Immature natural killer cell (primary cell): ENCODE measurements around the gene EIF2AK2. TPM values are rescaled to one million over a fixed set of nuclear protein-coding genes. Genes with fewer than 3 reads are reported as not detected.

Experiments
- DNase-seq, 3 donors: peaks; one replicate each; pipeline ENCODE4 v3.0.0; 2022; ENCODE audit warnings: mixed read lengths in 1 of 3
- H3K27ac Mint-ChIP-seq, 6 donors: one replicate each; pipeline ENCODE4 v1.8.0; 2020; ENCODE audit warnings: mixed read lengths in 6 of 6, mild to moderate bottlenecking in 5 of 6, inconsistent platforms in 4 of 6, moderate library complexity in 3 of 6
- H3K27me3 Mint-ChIP-seq, 3 donors: one replicate each; pipeline ENCODE4 v1.8.0; 2020 to 2021; ENCODE audit warnings: low read depth in 3 of 3, mild to moderate bottlenecking in 3 of 3, mixed read lengths in 3 of 3, moderate library complexity in 3 of 3, inconsistent platforms in 1 of 3
- H3K36me3 Mint-ChIP-seq, 3 donors: one replicate each; pipeline ENCODE4 v1.8.0; 2020; ENCODE audit warnings: mixed read lengths in 3 of 3, inconsistent platforms in 2 of 3, mild to moderate bottlenecking in 2 of 3
- H3K4me1 Mint-ChIP-seq, 2 donors: one replicate each; pipeline ENCODE4 v1.8.0; 2020; ENCODE audit warnings: inconsistent platforms in 2 of 2, mild to moderate bottlenecking in 2 of 2, mixed read lengths in 2 of 2, moderate library complexity in 1 of 2
- H3K4me3 Mint-ChIP-seq, 5 donors: one replicate each; pipeline ENCODE4 v1.8.0; 2020; ENCODE audit warnings: mild to moderate bottlenecking in 5 of 5, mixed read lengths in 5 of 5, inconsistent platforms in 3 of 5, moderate library complexity in 3 of 5
- H3K9me3 Mint-ChIP-seq, 6 donors: one replicate each; pipeline ENCODE4 v1.8.0; 2020; ENCODE audit warnings: mild to moderate bottlenecking in 6 of 6, mixed read lengths in 6 of 6, inconsistent platforms in 4 of 6, moderate library complexity in 3 of 6
- polyA plus RNA-seq, 3 donors: library from polyadenylated mRNA; unstranded; fragments of 300-500 nt; fragmentation: Illumina TruSeq; gene quantifications; one replicate each; pipeline ENCODE4 v1.2.3, GENCODE V29; 2021

The EIF2AK2 gene
- polyA plus RNA-seq, 3 donors from 2014 or later, result 16.4 to 48.1 (median 22.2) TPM

DNA sequence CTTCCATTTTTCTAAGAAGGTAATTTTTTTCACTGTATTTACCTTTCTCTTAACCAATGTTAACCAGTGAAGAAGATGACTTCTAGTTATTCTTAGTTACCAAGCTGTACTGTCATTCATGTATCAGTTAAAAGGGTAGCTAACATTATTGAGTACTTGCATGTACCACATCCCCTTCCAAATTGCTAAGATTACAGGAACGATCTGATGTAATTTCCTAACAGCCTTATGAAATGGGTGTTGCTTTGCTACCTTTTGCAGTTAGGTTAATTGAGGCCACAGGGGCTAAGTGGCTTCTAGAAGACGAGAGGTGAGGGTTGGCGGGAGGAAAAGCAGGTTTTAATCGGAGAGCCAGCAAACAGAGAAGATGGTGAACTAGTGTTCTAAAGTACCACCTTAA is 33.5 kb upstream of the EIF2AK2 start:
- no peak overlapping the region for H3K27ac Mint-ChIP-seq
- no peaks in the 10 kb centered on the region for H3K36me3 Mint-ChIP-seq
- H3K4me3 Mint-ChIP-seq, result no peak overlapping the region
- no peaks in the 10 kb centered on the region for H3K9me3 Mint-ChIP-seq
- peaks cover 3 to 6% (median 4%) of the 10 kb centered on the region in 3 donors for H3K27me3 Mint-ChIP-seq
- no peaks in the 10 kb centered on the region for H3K4me1 Mint-ChIP-seq
- DNase-seq, result no peak

DNA sequence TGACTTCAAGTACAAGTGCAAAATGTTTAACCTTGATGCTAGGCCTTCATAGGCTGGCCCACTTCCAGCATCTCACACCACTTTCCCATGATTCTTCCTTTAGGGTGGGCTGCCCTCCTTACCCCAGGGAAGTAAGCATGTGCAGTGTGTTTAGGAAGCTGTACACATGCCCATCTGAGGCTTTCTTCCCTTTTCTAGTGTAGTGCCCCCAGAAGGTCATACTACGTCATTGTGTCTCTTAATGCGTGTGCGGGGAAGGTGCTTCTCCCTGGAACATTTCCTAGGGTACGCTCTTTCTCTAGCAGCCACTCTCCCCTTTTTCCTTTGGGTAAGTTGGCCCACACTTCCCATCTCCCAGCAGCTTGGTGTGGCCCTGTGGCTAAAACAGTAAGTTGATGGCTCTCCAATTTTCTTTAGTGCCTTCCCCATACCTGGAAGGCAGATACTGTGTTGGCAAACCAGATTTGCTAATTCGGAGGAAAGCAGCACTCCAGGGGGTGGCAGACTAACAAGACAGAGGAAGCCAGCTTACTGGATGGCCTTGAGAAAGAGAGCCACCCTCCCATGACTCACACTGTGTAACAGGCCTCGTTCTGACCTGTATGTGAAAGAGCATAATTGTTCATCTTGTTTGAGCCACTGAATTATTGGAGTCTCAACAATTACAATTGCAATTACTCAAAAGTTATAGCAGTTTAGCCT is 32.8 kb upstream of the EIF2AK2 start:
- Mint-ChIP-seq H3K27ac (no peak overlapping the region), H3K27me3 (peaks cover 3 to 6% (median 6%) of the 10 kb centered on the region in 3 donors), H3K9me3 (no peaks in the 10 kb centered on the region), H3K36me3 (no peaks in the 10 kb centered on the region), H3K4me3 (no peak overlapping the region), H3K4me1 (no peaks in the 10 kb centered on the region)
- DNase-seq, result no peak

DNA sequence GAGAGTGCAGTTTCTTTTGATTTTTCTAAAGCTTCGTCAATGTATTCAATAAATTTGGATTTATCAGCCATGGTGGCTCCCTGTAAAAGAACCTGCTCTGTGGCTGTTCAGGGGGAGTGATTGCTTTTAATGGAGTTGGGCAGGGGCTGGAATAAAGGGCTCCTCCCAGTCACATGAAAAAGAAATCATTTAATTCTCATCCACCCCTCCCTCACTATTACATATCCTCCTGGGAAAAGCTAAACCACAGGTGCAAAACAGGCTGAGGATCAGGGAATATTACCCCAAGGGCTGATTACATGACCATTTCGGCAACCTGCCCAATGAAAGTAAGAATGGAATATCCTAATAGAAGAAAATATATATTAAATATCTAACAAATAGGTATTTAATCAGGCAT is 31.8 kb upstream of the EIF2AK2 start, which contains the start of gene SULT6B1:
SULT6B1 (minus strand) TSS at position 101 of the 400 bp plus-strand sequence; CDS start at position 71, 30 bp downstream.
- Mint-ChIP-seq H3K36me3 (no peaks in the 10 kb centered on the region), H3K9me3 (no peaks in the 10 kb centered on the region), H3K4me3 (no peak within 1 kb of the TSS), H3K4me1 (no peaks in the 10 kb centered on the region), H3K27me3 (peaks cover 3 to 6% (median 6%) of the 10 kb centered on the region in 3 donors), H3K27ac (peak within 1 kb of the TSS in 1 of 6 donors; percentile 45)
- no peak for DNase-seq

DNA sequence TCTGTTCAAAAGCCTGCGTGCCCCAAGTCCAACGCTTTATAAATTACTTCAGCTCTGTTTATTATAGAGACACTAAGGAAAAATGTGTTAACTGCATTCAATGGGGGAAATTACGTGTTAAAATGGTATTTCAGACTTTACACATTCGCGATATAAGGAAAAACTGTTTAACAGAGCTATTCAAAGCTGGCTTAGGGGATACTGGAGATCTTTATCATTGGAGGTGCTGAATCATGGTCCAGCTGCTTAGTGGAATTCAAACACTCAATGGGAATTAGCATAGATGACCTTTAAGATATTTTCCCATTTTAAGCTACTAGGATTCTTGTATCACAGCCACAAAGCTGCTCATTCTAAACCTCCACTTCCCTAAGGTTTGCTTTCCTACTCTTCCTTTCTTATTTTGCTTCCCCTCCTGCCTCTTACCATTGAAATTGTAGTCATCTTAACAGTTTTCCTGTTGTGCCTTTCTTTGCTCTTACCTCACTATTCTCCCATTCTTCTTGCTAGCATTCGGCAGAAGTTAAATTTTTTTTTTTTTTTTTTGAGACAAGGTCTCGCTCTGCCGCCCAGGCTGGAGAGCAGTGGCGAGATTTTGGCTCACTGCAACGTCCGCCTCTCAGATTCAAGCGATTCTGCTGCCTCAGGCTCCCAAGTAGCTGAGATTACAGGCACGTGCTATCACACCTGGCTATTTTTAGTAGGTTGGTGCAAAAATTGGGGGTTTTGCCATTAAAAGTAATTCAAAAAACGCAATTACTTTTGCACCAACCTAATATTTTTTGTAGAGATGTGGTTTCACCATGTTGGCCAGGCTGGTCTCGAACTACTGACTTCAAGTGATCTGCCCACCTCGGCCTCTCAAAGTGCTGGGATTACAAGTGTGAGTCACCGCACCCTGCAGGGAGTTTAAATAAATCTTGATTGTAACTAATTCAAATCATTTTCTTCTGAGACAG is 25.2 kb upstream of the EIF2AK2 start:
- Mint-ChIP-seq H3K4me1 (no peaks in the 10 kb centered on the region), H3K4me3 (no peak overlapping the region), H3K27ac (no peak overlapping the region), H3K27me3 (peaks cover 2 to 7% (median 6%) of the 10 kb centered on the region in 3 donors), H3K9me3 (no peaks in the 10 kb centered on the region), H3K36me3 (no peaks in the 10 kb centered on the region)
- no peak for DNase-seq

DNA sequence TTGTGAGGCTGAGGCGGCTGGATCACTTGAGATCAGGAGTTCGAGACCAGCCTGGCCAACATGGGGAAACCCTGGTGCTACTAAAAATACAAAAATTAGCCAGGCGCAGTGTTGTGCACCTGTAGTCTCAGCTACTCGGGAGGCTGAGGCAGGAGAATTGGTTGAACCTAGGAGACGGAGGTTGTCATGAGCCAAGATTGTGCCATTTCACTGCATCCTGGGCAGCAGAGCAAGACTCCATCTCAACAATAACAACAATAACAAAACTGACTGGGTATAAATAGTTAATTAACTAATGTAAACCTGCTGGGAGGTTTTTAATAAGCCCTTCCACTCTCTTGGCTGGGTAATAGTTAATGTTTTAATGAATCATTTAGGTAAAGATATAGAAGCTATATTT is 23.9 kb upstream of the EIF2AK2 start:
- Mint-ChIP-seq H3K27ac (no peak overlapping the region), H3K36me3 (no peaks in the 10 kb centered on the region), H3K9me3 (no peaks in the 10 kb centered on the region), H3K27me3 (peaks cover 0 to 5% (median 2%) of the 10 kb centered on the region in 3 donors), H3K4me3 (no peak overlapping the region), H3K4me1 (no peaks in the 10 kb centered on the region)
- DNase-seq, result no peak

DNA sequence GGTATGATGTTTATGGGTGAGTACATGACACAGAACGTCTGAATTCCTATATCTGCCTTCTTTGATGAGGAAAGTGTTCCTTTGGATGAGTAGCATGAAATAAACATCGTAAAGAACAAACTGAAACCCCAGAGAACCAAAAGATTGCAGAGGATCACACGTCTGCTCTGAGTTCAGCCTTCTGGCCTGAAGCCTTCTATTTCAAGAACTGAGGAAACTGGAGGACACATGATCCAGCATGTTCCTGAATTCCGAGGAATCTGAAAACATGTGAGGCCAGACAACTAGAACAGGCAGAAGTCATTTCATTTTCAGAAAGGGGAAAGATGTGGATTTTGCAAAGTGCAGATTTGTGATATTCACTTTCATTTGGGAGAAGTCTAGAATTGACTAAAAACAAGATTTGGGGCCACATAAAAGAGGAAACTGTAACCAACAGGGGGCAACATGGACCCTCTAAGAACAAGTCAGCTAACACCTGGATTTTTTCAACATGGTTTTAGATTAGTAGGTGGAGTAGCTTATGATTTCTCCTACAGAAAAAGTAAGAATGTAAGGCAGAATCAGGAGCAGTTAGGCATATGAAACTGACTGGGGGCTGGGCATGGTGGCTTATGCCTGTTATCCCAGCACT is 23.3 kb upstream of the EIF2AK2 start:
- Mint-ChIP-seq H3K9me3 (no peaks in the 10 kb centered on the region), H3K4me1 (no peaks in the 10 kb centered on the region), H3K36me3 (no peaks in the 10 kb centered on the region), H3K27me3 (peaks cover 0 to 5% (median 2%) of the 10 kb centered on the region in 3 donors), H3K4me3 (no peak overlapping the region), H3K27ac (no peak overlapping the region)
- no peak for DNase-seq

DNA sequence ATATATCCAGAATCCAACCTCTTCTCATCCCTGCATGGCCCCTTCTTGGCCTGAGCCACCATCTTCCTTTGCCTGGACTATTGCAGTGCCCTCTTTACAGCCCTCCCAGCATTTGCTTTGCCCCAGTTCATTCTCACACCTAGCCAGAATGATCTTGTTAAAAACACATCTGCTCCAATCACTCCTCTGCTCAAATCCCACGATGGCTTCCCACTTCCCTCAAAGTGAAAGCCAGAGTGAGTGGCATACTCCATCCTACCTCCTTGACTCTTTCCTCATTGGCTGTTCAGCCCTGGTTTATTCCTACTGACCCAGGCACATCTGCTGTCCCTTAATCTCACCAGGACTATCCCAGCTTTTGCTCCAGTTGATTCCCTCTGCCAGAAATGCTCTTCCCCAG is 17.0 kb upstream of the EIF2AK2 start:
- Mint-ChIP-seq H3K4me3 (no peak overlapping the region), H3K36me3 (no peaks in the 10 kb centered on the region), H3K27ac (no peak overlapping the region), H3K9me3 (no peaks in the 10 kb centered on the region), H3K27me3 (peaks cover 0 to 3% (median under 1%) of the 10 kb centered on the region in 3 donors), H3K4me1 (no peaks in the 10 kb centered on the region)
- DNase-seq, result no peak

DNA sequence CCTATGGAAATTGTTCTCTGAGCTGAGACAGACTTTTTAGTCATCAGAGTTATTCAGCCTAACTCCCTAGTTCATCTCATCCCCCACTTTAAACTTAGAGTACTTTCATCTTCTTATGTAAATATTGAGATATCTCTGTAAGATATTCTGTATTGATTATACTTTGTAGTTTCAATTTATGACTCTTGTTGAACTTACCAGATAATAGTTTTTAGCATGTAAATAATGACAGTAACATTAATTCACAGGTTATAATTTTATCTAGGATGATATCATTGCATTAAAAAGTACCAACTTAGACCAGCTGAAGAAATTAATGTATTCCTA is 14.8 kb upstream of the EIF2AK2 start:
- Mint-ChIP-seq H3K9me3 (peaks cover 0 to 1% (median 0%) of the 10 kb centered on the region in 6 donors), H3K4me3 (no peak overlapping the region), H3K36me3 (no peaks in the 10 kb centered on the region), H3K27me3 (peaks cover 0 to 3% (median 0%) of the 10 kb centered on the region in 3 donors), H3K4me1 (no peaks in the 10 kb centered on the region), H3K27ac (no peak overlapping the region)
- DNase-seq, result no peak

DNA sequence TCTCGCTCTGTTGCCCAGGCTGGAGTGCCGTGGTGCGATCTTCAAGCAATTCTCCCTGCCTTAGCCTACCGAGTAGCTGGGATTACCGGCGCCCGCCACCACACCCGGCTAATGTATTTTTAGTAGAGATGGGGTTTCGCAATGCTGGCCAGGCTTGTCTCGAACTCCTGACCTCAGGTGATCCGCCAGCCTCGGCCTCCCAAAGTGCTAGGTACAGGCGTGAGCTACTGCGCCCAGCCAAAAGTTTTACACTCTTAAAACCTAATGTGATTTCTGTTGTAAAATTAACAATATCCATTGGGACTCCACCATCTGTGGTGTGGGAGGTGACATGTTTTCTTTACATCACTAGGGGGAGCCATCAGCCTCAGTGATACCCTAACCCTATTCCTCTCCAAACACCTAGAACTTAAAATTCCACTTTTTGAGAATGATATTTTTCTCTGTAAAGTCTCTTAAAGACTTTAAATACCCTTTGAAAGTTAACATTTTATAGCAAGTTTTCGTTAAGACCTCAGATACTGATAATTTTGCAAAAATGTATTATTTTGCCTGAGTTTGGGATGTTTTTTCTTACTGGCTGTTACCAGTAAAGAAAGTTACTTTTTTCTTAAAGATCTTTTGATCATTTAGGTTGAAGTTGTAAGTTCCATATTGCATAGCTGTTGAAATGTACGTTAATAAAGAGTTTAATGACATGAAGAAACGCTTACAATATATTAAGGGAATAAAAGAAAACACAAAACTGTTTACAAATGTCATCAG is 11.6 kb upstream of the EIF2AK2 start:
- no peak overlapping the region for H3K4me3 Mint-ChIP-seq
- H3K36me3 Mint-ChIP-seq, result peaks cover 0 to 6% (median 5%) of the 10 kb centered on the region in 3 donors
- H3K4me1 Mint-ChIP-seq, result no peaks in the 10 kb centered on the region
- DNase-seq, result peak; percentile 24 to 35 (median 27)
- no peak overlapping the region for H3K27ac Mint-ChIP-seq
- H3K27me3 Mint-ChIP-seq, result peaks cover 1 to 4% (median 3%) of the 10 kb centered on the region in 3 donors
- peaks cover 4 to 21% (median 13%) of the 10 kb centered on the region in 6 donors for H3K9me3 Mint-ChIP-seq

DNA sequence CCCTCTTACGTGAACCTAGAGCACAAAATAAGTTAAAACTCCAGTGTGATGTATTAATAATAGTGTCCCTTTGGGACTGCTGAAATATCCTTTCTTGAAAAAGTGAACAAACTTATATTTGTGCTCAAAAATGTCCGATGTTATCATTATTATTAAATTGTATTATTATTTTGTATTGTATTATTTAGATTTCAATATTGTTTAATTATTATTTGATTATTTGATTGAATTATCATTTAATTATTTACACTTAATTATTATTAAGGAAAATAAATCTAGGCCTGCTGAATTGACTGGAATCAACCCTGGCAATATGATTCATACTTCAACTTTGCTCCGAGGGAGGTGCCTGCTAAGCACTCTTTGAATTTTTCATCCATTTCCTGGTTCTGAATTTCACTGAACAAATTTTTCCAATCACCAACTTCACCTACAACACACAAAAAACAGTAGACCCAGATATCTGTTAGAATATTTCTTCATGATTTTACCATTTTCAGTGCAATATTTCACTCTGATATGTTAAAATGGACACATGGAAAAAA is 10.9 kb upstream of the EIF2AK2 start:
- Mint-ChIP-seq H3K9me3 (peaks cover 4 to 21% (median 13%) of the 10 kb centered on the region in 6 donors), H3K4me1 (no peaks in the 10 kb centered on the region), H3K4me3 (no peak overlapping the region), H3K27ac (peak overlapping the region in 1 of 6 donors; percentile 13), H3K36me3 (peaks cover 0 to 6% (median 5%) of the 10 kb centered on the region in 3 donors), H3K27me3 (peaks cover 1 to 4% (median 3%) of the 10 kb centered on the region in 3 donors)
- no peak for DNase-seq

DNA sequence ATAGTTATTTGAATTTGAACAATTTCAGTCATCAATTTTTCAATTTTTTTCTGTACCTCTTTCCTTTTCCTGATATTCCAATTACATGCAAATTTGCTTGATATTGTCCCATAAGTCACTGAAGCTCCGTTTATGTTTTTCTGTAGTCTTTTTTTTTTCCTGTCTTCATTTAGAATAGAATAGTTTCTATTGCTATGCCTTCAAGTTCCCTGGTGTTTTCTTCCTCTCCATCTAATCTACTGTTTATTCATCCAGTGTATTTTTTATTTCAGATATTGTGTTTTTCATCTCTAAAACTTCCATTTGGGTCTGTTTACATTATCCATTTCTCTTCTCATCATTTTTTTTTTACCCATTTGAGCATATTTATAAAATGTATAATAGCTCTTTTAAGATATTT is 8.0 kb upstream of the EIF2AK2 start:
- no peak overlapping the region for H3K27ac Mint-ChIP-seq
- H3K4me1 Mint-ChIP-seq, result no peaks in the 10 kb centered on the region
- H3K4me3 Mint-ChIP-seq, result no peak overlapping the region
- peaks cover 0 to 6% (median 5%) of the 10 kb centered on the region in 3 donors for H3K36me3 Mint-ChIP-seq
- H3K9me3 Mint-ChIP-seq, result peaks cover 4 to 21% (median 13%) of the 10 kb centered on the region in 6 donors
- no peak for DNase-seq
- peaks cover 1 to 4% (median 3%) of the 10 kb centered on the region in 3 donors for H3K27me3 Mint-ChIP-seq

DNA sequence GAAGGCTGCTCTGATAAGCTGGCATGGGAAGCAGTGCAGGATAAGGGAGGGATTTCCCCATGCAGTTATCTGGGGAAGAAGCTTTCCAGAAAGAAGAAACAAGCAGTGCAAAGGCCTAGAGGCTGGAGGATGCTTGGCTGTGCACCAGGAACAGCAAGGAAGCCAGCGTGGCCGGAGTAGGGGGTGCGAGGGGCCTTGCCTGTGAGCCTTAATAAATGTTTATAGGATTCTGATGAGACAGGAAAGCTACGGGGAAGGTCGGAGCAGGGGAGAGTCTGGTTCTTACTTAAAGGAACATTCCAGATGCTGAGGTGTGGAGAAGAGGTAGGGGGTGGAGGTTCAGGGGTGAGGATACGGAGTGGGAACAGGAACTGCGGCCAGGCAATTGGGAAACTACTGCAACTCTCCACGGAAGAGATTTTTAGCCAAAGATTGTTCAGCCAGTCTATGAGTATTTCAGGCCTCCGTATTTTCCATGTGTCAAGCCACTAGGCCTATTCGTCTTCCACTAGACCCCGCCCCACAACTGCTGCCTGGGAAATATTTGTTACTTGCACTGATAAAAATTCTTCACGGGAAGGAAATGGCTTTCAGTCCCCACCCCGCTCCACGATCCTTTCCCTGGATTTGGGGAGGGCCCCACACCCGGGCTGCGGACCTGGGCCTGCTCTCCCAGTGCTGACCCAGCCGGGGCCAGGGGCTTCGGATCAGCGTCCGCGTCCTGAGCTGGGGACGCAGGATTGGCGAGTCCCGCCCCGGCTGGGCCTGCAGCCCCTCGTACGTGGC is 516 bp downstream of the EIF2AK2 start:
- no peak for DNase-seq
- Mint-ChIP-seq H3K27ac (peak overlapping the region; percentile 80 to 93 (median 90)), H3K9me3 (no peaks in the 10 kb centered on the region), H3K36me3 (peaks cover 0 to 23% (median 8%) of the 10 kb centered on the region in 3 donors), H3K4me3 (peak overlapping the region; percentile 87 to 93 (median 90)), H3K27me3 (peaks cover 0 to 5% (median 0%) of the 10 kb centered on the region in 3 donors), H3K4me1 (peaks cover 39 to 50% of the 10 kb centered on the region in 2 donors)
